Neuronal stem cell (in vitro differentiated cells): Measurements from ENCODE around the gene SUCLA2.

Experiments
- DNase-seq: peaks from one replicate; pipeline ENCODE4 v3.0.0-alpha.2; 2013; ENCODE audit warnings: low spot score
- H2AFZ ChIP-seq: one replicate; pipeline ENCODE4 v1.6.1; 2013; ENCODE audit warnings: mild to moderate bottlenecking, low read length, inconsistent platforms
- H2AK5ac ChIP-seq: 2 replicates; pipeline ENCODE4 v1.6.1; 2013; ENCODE audit warnings: low read depth, mild to moderate bottlenecking, inconsistent platforms, low read length, moderate library complexity, mixed read lengths
- H2BK120ac ChIP-seq: 2 replicates; pipeline ENCODE4 v1.6.1; 2013; ENCODE audit warnings: low read depth, mild to moderate bottlenecking, inconsistent platforms, low read length, moderate library complexity, mixed read lengths
- H2BK12ac ChIP-seq: one replicate; pipeline ENCODE4 v1.6.1; 2013; ENCODE audit warnings: low read length, inconsistent platforms
- H2BK15ac ChIP-seq: 2 replicates; pipeline ENCODE4 v1.6.1; 2013; ENCODE audit warnings: mild to moderate bottlenecking, low read length, inconsistent platforms, mixed read lengths
- H2BK5ac ChIP-seq: one replicate; pipeline ENCODE4 v1.6.1; 2013; ENCODE audit warnings: inconsistent platforms, mild to moderate bottlenecking, low read length, moderate library complexity
- H3K14ac ChIP-seq: one replicate; pipeline ENCODE4 v1.6.1; 2013; ENCODE audit warnings: low read length, inconsistent platforms
- H3K18ac ChIP-seq: 2 replicates; pipeline ENCODE4 v1.6.1; 2013; ENCODE audit warnings: low read length, inconsistent platforms
- H3K23ac ChIP-seq: 2 replicates; pipeline ENCODE4 v1.6.1; 2013; ENCODE audit warnings: low read depth, mild to moderate bottlenecking, mixed read lengths, low read length, inconsistent platforms; ENCODE audit not compliant: poor library complexity
- H3K27ac ChIP-seq: replicated peaks from 3 replicates; pipeline ENCODE4 v1.5.1; 2013; ENCODE audit warnings: low read length, inconsistent platforms
- H3K27me3 ChIP-seq, 3 experiments: 2 replicates each; pipeline ENCODE4 v1.6.1; 2013; ENCODE audit warnings: low read length in 3 of 3, mild to moderate bottlenecking in 2 of 3, inconsistent platforms in 1 of 3, low read depth in 1 of 3, mixed read lengths in 1 of 3, moderate library complexity in 1 of 3; ENCODE audit not compliant: control insufficient read depth in 3 of 3, insufficient read depth in 3 of 3
- H3K36me3 ChIP-seq, 2 donors: replicated peaks in 1 of 2; 2 replicates each; pipeline ENCODE4 v1.6.1; 2013; ENCODE audit warnings: low read length in 2 of 2; ENCODE audit not compliant: control insufficient read depth in 2 of 2, insufficient read depth in 2 of 2
- H3K4ac ChIP-seq: 2 replicates; pipeline ENCODE4 v1.6.1; 2013; ENCODE audit warnings: inconsistent platforms, mild to moderate bottlenecking, low read length, moderate library complexity
- H3K4me1 ChIP-seq, 2 donors: 1 replicate in 1 of 2; 2 replicates in 1 of 2; pipeline ENCODE4 v1.6.1; 2013; ENCODE audit warnings: low read length in 2 of 2, low read depth in 1 of 2; ENCODE audit not compliant: control insufficient read depth in 2 of 2, insufficient read depth in 1 of 2
- H3K4me2 ChIP-seq: one replicate; pipeline ENCODE4 v1.6.1; 2013; ENCODE audit warnings: mild to moderate bottlenecking, low read length, inconsistent platforms; ENCODE audit not compliant: insufficient read depth, poor library complexity, severe bottlenecking
- H3K4me3 ChIP-seq, 2 donors: 2 replicates each; pipeline ENCODE4 v1.5.1; 2013; ENCODE audit warnings: low read length in 2 of 2, mild to moderate bottlenecking in 2 of 2, inconsistent platforms in 1 of 2, moderate library complexity in 1 of 2
- H3K79me1 ChIP-seq: one replicate; pipeline ENCODE4 v1.6.1; 2013; ENCODE audit warnings: low read depth, mild to moderate bottlenecking, inconsistent platforms, low read length, moderate library complexity
- H3K9ac ChIP-seq: one replicate; pipeline ENCODE4 v1.6.1; 2013; ENCODE audit warnings: mild to moderate bottlenecking, low read depth, low read length, inconsistent platforms; ENCODE audit not compliant: poor library complexity
- H3K9me3 ChIP-seq, 2 donors: replicated peaks in 1 of 2; 2 replicates each; pipeline versions ENCODE3 to v1.6.1; 2013; ENCODE audit warnings: low read length in 2 of 2, mild to moderate bottlenecking in 2 of 2, inconsistent platforms in 1 of 2, low read depth in 1 of 2, mixed read lengths in 1 of 2, moderate library complexity in 1 of 2; ENCODE audit not compliant: control insufficient read depth in 2 of 2, insufficient read depth in 1 of 2
- H4K8ac ChIP-seq: one replicate; pipeline ENCODE4 v1.6.1; 2013; ENCODE audit warnings: low read depth, mild to moderate bottlenecking, inconsistent platforms, low read length, moderate library complexity
- H4K91ac ChIP-seq: one replicate; pipeline ENCODE4 v1.6.1; 2013; ENCODE audit warnings: low read length, low read depth, mild to moderate bottlenecking, inconsistent platforms; ENCODE audit not compliant: poor library complexity
- WGBS, 2 donors: extraction: QIAGEN DNeasy Blood & Tissue Kit; methylation state at CpG; one replicate each; pipeline ENCODE4 v1.1.7; 2013; ENCODE audit warnings: missing lambda C conversion rate in 2 of 2, mixed read lengths in 1 of 2; ENCODE audit not compliant: insufficient read length in 2 of 2, insufficient replicate concordance in 1 of 2; ENCODE audit errors: extremely low coverage in 2 of 2; 5-methylcytosine and 5-hydroxymethylcytosine counted together

The SUCLA2 gene

DNA sequence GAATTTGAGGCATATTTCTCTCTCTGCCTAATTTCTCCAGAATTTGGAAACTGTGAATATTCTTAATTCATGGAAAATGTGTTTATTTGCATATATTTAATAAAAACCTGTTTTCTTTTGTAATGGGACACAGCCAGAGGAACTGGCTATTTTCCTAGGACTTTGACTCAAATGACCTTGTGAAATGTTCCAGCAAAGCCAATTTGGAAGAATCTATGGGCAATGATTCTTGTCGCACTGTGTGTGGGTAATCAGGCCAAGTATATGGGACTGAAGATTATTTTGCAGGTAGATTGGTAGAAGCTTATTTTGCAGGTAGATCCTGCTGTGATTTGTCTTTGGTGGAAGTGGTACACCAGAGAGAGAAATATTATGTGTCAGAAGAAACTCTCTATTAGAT, 38.8 kb downstream of the SUCLA2 start:
- WGBS, 2 donors = no CpG with 5 or more reads among the region's 1 CpG
- Histone ChIP-seq H3K9ac (no peak overlapping the region), H3K9me3 (peaks cover 11 to 79% of the 10 kb centered on the region in 2 donors), H3K4me3 (no peak overlapping the region), H4K91ac (no peak overlapping the region), H2BK120ac (no peak overlapping the region), H2AFZ (no peak overlapping the region), H2BK15ac (no peak overlapping the region), H3K23ac (no peak overlapping the region), H3K4me1 (no peaks in the 10 kb centered on the region), H3K36me3 (peaks cover 23 to 90% of the 10 kb centered on the region in 2 donors), H4K8ac (no peak overlapping the region), H2AK5ac (no peak overlapping the region), H3K27ac (no peak overlapping the region), H3K18ac (no peak overlapping the region), H2BK12ac (no peak overlapping the region), H3K79me1 (peaks cover 1% of the 10 kb centered on the region), H3K14ac (no peak overlapping the region), H2BK5ac (no peak overlapping the region), H3K4ac (no peak overlapping the region), H3K4me2 (no peak overlapping the region), H3K27me3 (peaks cover 0 to 2% (median 0%) of the 10 kb centered on the region in 3 experiments)
- no peak for DNase-seq

DNA sequence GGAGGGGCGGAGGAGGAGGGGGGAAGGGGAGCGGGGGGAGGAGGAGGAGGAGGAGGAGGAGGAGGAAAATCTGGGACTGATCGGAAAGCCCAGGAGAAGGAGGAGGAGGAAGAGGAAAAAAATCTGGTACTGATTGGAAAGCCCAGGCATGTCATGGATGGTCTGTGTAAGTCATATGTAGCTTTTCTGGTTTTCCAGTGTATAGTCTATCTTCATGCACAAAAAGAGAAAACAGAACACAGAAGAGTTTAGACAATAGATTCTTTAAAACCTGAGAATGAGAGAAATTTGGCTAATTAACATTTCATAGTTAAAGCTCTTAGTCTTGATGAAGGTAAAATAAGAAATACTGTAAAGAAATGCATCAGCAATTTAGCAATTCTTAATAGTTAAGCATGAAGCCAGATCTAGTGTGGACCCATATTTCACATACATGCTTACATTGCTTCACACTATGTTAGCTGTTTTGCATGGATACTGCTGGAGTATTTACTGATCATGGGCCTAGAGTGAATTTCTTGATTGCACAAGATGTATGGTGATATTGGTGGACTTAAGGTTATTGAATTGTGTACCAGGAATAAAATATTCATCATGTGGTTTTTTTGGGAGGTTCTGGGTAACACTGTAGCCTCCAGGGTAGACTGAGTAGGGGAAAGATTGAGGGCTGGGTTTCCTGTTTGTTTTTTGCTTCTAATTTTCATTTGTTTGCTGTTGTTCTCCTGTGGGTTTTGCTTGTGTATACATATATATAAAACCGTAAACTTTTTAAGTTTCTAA, 41.4 kb downstream of the SUCLA2 start:
- H3K36me3 ChIP-seq = peaks cover 22 to 90% of the 10 kb centered on the region in 2 donors
- H4K91ac ChIP-seq = no peak overlapping the region
- WGBS, 2 donors = no CpG with 5 or more reads among the region's 4 CpGs
- H2BK15ac ChIP-seq = no peak overlapping the region
- no peak overlapping the region for H2AFZ ChIP-seq
- H3K9ac ChIP-seq = no peak overlapping the region
- H3K9me3 ChIP-seq = peaks cover 16 to 88% of the 10 kb centered on the region in 2 donors
- no peak overlapping the region for H3K23ac ChIP-seq
- no peak overlapping the region for H3K4me3 ChIP-seq
- H2BK5ac ChIP-seq = no peak overlapping the region
- no peak overlapping the region for H4K8ac ChIP-seq
- H3K14ac ChIP-seq = no peak overlapping the region
- H2BK120ac ChIP-seq = no peak overlapping the region
- no peak overlapping the region for H2AK5ac ChIP-seq
- no peak overlapping the region for H3K4me2 ChIP-seq
- no peak overlapping the region for H3K27ac ChIP-seq
- peaks cover 1% of the 10 kb centered on the region for H3K79me1 ChIP-seq
- H3K18ac ChIP-seq = no peak overlapping the region
- DNase-seq = no peak
- no peak overlapping the region for H3K4ac ChIP-seq
- no peaks in the 10 kb centered on the region for H3K4me1 ChIP-seq
- peaks cover 0 to 2% (median 0%) of the 10 kb centered on the region in 3 experiments for H3K27me3 ChIP-seq
- H2BK12ac ChIP-seq = no peak overlapping the region

DNA sequence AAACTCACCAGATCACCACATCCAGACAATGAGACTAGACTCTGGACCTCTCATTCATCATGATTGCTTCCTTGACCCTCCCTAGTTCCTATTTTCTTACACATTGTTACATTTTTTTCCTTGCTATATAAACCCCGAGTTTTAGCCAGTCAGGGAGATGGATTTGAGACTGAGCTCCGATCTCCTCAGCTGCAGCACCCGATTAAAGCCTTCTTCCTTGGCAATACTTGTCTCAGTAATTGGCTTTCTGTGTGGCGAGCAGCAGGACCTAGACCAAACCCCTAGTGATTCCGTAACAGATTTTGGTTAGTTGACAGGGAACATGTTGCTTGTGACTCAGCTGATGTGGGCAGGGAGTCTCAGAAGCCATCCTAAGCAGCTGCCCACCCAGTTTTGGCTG, 44.0 kb downstream of the SUCLA2 start:
- Histone ChIP-seq H3K9ac (no peak overlapping the region), H3K18ac (no peak overlapping the region), H2BK12ac (no peak overlapping the region), H3K27ac (no peak overlapping the region), H4K91ac (no peak overlapping the region), H3K23ac (no peak overlapping the region), H2AK5ac (no peak overlapping the region), H3K4ac (no peak overlapping the region), H2AFZ (no peak overlapping the region), H4K8ac (no peak overlapping the region), H3K4me3 (no peak overlapping the region), H3K4me1 (no peaks in the 10 kb centered on the region), H3K4me2 (no peak overlapping the region), H2BK120ac (no peak overlapping the region), H3K27me3 (peaks cover 0 to 2% (median 0%) of the 10 kb centered on the region in 3 experiments), H3K79me1 (no peaks in the 10 kb centered on the region), H2BK5ac (no peak overlapping the region), H3K14ac (no peak overlapping the region), H3K36me3 (peaks cover 14 to 94% of the 10 kb centered on the region in 2 donors), H2BK15ac (no peak overlapping the region), H3K9me3 (peaks cover 16 to 65% of the 10 kb centered on the region in 2 donors)
- WGBS, 2 donors = no CpG with 5 or more reads among the region's 5 CpGs
- DNase-seq = no peak

DNA sequence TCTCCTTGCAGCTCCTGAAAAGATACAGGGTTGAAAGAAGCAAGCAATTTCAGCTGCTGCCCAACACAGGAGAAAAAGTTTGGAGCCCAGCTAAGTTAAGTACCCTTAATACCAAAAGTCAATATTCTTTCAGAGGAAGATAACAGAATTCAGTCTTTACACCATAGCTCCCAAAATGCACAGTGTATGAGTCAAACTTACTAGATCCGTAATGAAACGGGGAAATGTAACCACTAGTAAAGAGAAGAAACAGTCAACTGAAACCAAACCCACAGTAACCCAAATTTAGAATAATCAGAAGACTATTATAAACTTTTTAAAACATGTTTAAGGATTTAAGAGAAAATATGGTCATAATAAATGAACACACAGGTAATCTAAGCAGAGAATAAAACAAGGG, 45.2 kb downstream of the SUCLA2 start:
- Histone ChIP-seq H2AFZ (no peak overlapping the region), H3K23ac (no peak overlapping the region), H3K4ac (no peak overlapping the region), H2AK5ac (no peak overlapping the region), H3K9ac (no peak overlapping the region), H4K91ac (no peak overlapping the region), H3K4me2 (no peak overlapping the region), H4K8ac (no peak overlapping the region), H2BK12ac (no peak overlapping the region), H3K27ac (no peak overlapping the region), H3K14ac (no peak overlapping the region), H3K79me1 (no peaks in the 10 kb centered on the region), H3K4me3 (no peak overlapping the region), H3K4me1 (no peaks in the 10 kb centered on the region), H3K27me3 (peaks cover 0 to 2% (median 0%) of the 10 kb centered on the region in 3 experiments), H3K18ac (no peak overlapping the region), H2BK15ac (no peak overlapping the region), H2BK120ac (no peak overlapping the region), H2BK5ac (no peak overlapping the region), H3K36me3 (peaks cover 14 to 92% of the 10 kb centered on the region in 2 donors), H3K9me3 (peaks cover 16 to 53% of the 10 kb centered on the region in 2 donors)
- WGBS, 2 donors = no CpG with 5 or more reads among the region's 2 CpGs
- DNase-seq = no peak
